Stimulated activated CD4-positive, alpha-beta T cell treated with anti-CD3 and anti-CD28 coated beads, Interleukin-15, amount 100 ng/mL, for 1 hour (primary cell): ENCODE data around the gene AAGAB.

Source experiments
- DNase-seq, 2 donors: peaks; one replicate each; pipeline ENCODE4 v3.0.0-alpha.2; 2020; ENCODE audit warnings: low read depth in 1 of 2, low spot score in 1 of 2

Gene AAGAB

DNA sequence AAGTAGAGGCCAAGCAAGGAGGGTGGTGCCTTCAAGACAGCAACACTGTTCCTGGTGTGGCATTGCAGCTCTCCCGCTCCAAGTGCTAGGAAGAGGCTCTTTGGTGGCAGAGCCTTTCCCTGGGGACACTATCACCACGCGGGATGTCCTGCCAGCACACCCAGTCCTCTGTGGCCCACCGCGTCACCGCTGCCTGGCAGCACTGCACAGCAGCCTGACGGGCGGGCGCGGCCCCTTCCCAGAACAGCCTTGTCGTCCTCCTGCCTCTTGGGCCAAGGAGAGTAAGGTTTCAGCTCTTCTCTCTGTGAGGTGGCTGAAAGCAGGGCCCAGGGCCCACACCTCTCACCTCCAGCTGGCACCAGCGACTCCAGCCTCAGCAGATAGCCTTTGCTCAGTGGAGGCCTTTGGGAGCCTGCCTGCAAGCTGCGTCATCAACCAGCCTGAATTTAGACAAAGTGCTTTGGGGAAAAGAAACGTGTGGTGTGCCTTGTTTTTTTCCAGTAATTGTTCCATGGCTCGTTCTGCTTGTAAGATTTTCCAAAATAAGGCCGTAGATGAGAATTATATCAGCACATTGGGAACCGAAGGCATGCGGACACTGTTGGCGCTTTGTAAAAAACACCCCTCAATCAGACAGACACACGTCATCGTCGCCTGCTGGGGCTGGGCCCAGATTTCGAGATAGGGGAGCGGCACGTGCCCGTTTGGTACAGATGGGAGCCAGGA lies 65.0 kb downstream of the AAGAB start:
- no peak for DNase-seq

GRCh38 chr15:67188551-67189218 lies 65.8 kb downstream of the AAGAB start:
- DNase-seq, result no peak

- no peak for DNase-seq
Observed at GRCh38 chr15:67187351-67187854, 67.1 kb downstream of the AAGAB start.

- DNase-seq, result no peak
Observed at GRCh38 chr15:67186688-67187087, 67.8 kb downstream of the AAGAB start.

DNA sequence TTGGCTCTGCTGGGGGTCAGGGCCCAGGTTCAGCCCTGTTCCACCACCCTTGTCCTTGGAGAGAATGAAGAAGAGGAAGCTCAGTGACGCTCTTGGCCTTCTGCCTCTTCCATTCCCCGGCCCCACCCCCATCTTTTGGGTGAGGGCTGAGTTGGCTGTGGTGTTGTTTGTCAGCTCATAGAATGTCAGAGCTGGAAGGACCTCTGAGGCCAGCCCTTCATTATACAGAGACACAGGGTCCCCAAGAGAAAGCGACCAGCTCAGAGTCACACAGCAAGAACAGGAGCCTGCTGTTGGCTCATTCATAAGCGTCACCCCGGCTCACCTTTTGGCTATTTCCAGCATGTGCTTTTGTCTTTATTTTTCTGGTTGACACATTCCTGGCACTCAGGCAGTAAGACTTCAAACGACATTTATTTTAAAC lies 68.2 kb downstream of the AAGAB start:
- no peak for DNase-seq

DNA sequence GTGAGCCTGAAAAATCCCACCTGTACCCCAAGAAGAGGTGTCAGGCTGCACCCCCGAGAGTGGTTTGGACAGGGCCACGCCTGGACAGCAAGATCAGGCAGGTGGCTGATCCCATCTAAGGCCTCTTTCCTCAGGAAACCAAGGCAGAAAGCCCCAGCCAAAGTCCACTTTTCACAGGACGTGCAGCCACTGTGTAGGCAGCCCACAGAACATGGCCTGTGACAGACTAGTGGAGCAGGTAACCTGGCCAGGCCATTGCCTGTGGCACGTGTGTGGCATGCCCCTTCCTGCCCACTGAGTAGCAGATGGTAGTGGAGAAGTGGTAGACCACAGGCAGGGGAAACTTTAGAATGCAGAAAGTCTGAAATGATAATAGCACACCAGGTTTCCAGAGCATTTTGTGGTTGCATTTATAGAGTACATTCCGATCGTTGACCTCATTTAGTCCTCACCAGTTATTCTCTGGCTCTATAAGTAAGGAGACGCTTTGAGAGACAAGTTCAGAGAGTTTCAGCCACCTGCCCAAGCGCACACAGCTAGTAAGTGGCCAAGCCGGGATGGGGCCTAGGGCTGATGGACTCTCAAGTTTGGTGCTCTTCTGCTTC lies 68.7 kb downstream of the AAGAB start:
- no peak for DNase-seq

DNA sequence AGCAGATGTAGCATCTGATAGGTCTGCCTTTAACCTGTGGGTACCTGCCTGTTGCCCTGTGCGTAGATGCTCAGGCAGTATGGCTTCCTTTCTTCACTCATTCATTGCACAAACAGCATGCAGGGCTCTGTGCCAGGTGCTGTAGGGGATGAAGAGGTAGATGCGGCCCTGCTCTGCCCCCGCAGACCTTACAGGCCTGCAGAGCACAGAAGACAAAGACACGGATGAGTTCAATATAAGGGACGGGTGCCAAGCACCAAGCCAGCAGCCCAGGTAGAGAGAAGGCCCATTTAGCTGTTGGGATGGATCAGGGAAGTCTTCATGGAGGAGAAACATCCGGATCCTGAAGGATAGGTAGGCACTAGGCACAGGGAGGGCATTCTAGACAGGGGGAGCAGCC lies 69.4 kb downstream of the AAGAB start:
- no peak for DNase-seq

DNA sequence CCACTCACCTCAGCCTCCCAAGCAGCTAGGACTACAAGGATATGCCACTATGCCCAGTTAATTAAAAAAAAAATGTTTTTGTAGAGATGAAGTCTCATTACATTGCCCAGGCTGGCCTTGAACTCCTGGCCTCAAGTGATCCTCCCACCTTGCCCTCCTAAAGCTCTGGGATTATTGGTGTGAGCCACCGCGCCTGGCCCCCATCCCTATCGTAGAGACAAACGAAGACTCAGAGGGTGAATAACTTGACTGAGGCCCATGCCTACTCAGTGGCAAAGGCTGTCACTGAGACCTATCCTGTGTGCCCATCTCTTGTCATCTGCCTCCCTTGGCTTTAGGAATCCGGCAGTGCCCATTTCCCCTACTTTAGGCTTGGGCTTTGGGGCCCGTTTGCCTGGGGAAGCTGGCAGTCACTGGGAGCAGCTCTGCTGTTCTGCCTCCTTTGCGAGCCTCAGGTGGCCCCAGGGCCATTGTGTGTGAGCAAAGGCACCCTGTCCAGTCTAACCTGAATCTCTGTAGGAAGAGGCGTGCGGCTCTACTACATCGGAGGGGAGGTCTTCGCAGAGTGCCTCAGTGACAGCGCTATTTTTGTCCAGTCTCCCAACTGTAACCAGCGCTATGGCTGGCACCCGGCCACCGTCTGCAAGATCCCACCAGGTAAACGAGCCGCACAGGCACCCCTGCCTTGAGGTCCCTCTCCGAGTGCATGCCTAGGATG lies 70.1 kb downstream of the AAGAB start:
- DNase-seq, result no peak

GRCh38 chr15:67183443-67184169 lies 70.9 kb downstream of the AAGAB start:
- no peak for DNase-seq

DNA sequence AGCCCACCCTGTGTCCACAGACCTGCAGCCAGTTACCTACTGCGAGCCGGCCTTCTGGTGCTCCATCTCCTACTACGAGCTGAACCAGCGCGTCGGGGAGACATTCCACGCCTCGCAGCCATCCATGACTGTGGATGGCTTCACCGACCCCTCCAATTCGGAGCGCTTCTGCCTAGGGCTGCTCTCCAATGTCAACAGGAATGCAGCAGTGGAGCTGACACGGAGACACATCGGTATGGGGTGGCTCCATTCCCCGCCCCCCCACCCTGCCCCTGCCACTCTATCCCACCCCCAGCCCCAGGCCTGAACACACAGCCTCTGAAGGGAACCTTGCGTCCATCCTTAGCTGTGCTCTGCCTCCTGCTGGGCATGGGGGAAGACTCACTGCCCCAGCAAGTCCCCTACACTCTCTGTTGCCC lies 73.2 kb downstream of the AAGAB start:
- DNase-seq, result no peak

- DNase-seq, result no peak
Observed at GRCh38 chr15:67180514-67181191, 73.8 kb downstream of the AAGAB start.

GRCh38 chr15:67180035-67180434 lies 74.4 kb downstream of the AAGAB start:
- no peak for DNase-seq

DNA sequence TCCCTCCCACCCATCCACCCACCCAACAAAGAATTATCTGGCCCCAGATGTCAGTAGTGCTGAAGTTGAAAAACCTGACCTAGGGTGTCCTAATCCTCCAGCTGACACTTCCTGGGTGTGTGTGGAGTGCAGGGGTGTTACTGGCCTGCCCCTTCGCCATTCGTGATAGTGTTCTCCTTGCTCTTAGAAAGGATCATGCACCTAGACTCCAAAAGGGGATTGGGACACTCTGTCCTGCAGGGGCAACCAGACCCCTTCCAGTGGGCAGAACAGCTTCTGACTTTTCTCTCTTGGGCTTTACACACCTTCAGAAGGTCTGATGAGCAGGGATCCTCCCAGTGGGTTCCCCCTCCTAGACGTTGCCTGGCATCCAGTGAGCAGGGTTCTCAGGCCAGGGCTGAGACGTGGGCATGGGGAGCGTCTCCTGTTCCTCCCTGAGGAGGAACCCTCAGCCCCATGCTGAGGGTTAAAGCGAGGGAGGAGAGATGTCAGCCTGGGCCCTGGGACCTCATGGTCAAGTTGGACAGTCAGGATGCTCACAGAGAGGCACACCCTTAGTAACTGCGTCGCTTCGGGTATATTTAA lies 75.0 kb downstream of the AAGAB start:
- DNase-seq, result no peak

DNA sequence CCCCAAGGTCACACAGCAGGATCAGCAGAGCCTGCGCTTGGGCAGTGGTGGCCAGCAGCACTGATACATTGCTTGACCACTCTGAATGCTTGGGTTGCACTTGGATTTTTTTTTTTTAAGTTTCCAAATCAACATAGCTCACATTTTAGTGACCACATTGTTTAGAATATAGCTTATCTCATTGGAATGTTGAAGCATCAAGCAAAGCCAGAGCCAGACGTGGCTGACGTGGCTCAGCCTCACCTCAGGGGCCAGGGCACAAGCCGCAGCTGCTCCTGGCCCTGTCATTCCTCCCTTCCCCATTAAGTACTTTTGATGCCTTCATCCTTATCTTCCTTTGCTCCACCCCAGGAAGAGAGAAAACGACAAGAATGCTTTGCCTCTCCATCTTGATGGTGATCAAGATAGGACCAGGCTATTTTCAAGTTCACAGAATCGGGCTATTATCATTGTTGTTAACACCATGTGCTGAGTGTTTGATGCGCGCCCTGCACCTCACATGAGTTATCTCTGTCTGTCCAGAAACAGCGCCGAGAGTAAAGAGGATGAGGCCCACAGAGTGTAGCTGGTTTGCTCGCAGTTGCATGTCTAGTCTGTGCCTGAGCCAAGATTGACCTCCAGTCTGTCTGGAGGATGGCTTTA lies 75.8 kb downstream of the AAGAB start:
- DNase-seq, result no peak

DNA sequence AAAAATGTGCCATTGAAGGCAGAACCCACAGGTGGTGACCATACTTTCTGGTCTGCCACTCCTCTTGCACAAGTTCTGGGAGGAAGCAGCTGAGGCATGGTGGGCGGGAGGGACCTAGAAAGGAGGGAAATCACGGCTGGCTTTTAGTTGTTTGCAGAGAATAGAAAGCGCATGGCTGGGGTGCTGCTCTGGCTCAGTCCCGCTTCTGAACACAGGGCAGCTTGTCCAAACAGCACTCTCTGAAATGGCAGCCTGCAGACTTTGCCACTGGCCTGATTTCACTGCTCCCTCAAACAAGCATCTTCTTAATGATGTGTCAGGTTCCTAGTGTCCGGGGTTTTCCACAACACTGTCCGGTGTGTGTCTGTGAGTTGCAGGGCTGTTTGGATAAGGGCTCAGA lies 76.7 kb downstream of the AAGAB start:
- no peak for DNase-seq

DNA sequence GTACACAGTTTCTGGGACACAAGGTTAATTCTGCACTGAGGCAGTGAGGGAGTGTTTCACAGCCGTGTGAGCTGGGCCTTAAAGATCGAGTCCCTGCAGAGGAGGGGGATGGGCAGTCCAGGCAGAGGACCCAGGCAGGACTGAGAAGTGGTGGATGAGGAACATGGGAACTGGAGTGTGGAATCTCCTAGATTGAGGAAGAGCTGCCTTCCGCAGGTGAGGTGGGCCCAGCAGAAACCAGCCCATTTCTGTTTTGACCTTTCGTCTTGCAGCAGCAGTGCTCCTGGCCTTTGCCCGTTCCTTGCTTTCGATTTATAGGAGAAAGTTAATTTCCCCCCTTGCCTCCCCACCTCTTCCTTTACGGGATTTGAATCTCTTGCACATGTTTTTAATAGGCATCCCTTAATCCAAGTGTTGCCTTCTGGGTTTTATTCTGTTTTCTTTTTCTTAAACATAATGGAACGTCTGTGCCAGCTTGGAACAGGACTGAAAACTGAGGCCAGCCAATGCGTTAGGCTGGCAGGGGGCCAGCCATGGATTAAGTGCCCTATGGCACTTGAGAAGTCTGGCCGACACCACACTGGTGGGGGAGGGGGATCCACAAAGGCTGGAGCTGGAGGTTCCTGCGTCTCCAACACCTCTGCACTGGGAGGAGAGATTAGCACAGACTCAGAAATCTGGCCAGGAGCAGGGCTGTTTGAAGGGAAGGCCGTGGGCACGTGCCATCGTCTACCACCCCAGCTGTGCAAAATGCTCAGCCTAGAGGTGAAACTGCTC lies 78.1 kb downstream of the AAGAB start:
- no peak for DNase-seq

DNA sequence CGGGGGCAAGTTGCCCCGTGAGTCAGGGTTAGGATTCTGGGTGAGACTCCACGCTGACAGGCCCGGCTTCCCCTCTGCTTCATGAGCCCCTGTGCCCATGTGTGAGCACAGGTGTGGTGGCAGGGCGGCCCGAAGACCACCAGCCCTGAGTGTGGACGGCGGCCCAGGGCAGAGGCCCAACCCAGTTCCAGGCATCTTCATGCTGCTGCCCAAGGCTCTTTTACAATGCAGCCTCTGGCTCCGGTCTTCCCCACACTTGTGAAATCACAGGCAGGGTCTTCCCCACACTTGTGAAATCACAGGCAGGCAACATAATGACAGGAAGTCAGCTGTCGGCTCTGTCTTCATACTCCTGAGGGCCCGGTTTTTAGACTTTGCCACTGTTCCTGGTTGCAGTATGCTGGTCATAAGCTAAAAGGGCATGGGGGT lies 78.8 kb downstream of the AAGAB start:
- no peak for DNase-seq

GRCh38 chr15:67174864-67175573 lies 79.4 kb downstream of the AAGAB start:
- no peak for DNase-seq
